MM.1S (cell line): ENCODE data around the gene CFAP90.

Experiments
- DNase-seq: peaks from one replicate; pipeline ENCODE4 v3.0.0-alpha.2; 2015
- H2AFZ ChIP-seq: fragments of 300-600 bp; sonication (generic); 2 replicates; pipeline ENCODE4 v1.6.0; 2016; ENCODE audit warnings: antibody characterized with exemption, low read length
- H3F3A ChIP-seq: fragments of 300-600 bp; sonication (generic); 2 replicates; pipeline ENCODE4 v1.6.1; 2016; ENCODE audit warnings: mild to moderate bottlenecking, antibody characterized with exemption, low read length, moderate library complexity, mixed read lengths; ENCODE audit not compliant: insufficient read depth
- H3K27ac ChIP-seq: fragments of 300-600 bp; sonication (generic); 2 replicates; pipeline ENCODE4 v1.5.1; 2016; ENCODE audit warnings: mild to moderate bottlenecking, low read length
- H3K27me3 ChIP-seq: fragments of 300-600 bp; sonication (generic); replicated peaks from 2 replicates; pipeline ENCODE4 v1.6.0; 2016; ENCODE audit warnings: low read length; ENCODE audit not compliant: insufficient read depth
- H3K36me3 ChIP-seq: fragments of 300-600 bp; sonication (generic); replicated peaks from 2 replicates; pipeline ENCODE4 v1.6.1; 2016; ENCODE audit warnings: mild to moderate bottlenecking, low read length, mixed read lengths; ENCODE audit not compliant: insufficient read depth
- H3K4me1 ChIP-seq: fragments of 300-600 bp; sonication (generic); 2 replicates; pipeline ENCODE4 v1.6.1; 2016; ENCODE audit warnings: low read length, mixed read lengths
- H3K4me2 ChIP-seq: fragments of 300-600 bp; sonication (generic); 2 replicates; pipeline ENCODE4 v1.6.0; 2016; ENCODE audit warnings: low read depth, low read length
- H3K4me3 ChIP-seq: fragments of 300-600 bp; sonication (generic); 2 replicates; pipeline ENCODE4 v1.5.1; 2016; ENCODE audit warnings: low read length, mixed read lengths
- H3K79me2 ChIP-seq: fragments of 300-600 bp; sonication (generic); 2 replicates; pipeline ENCODE4 v1.6.1; 2016; ENCODE audit warnings: mixed run types, low read length, mixed read lengths
- H3K9ac ChIP-seq: fragments of 300-600 bp; sonication (generic); 2 replicates; pipeline ENCODE4 v1.6.1; 2016; ENCODE audit warnings: low read length, mixed read lengths
- H3K9me2 ChIP-seq: fragments of 300-600 bp; sonication (generic); replicated peaks from 2 replicates; pipeline ENCODE4 v1.6.1; 2016; ENCODE audit warnings: mild to moderate bottlenecking, low read length, mixed read lengths; ENCODE audit not compliant: insufficient read depth
- H3K9me3 ChIP-seq: fragments of 300-600 bp; sonication (generic); replicated peaks from 2 replicates; pipeline ENCODE4 v1.6.1; 2016; ENCODE audit warnings: mild to moderate bottlenecking, low read length, mixed read lengths; ENCODE audit not compliant: insufficient read depth
- H4K20me1 ChIP-seq: fragments of 300-600 bp; sonication (generic); 2 replicates; pipeline ENCODE4 v1.6.1; 2016; ENCODE audit warnings: mild to moderate bottlenecking, low read length, moderate library complexity, mixed read lengths; ENCODE audit not compliant: insufficient read depth
- EZH2 ChIP-seq: fragments of 300-600 bp; sonication (generic); optimal IDR thresholded peaks from 2 replicates; pipeline ENCODE3; 2017; ENCODE audit warnings: low read depth, mild to moderate bottlenecking, antibody characterized with exemption, low read length, mixed read lengths
- EZH2phosphoT487 ChIP-seq: fragments of 300-600 bp; sonication (generic); IDR thresholded peaks from 2 replicates; pipeline ENCODE4 v1.6.1; 2018; ENCODE audit warnings: antibody characterized with exemption, low read length
- TF ChIP-seq, protein P1 (sequence below): fragments of 300-600 bp; sonication (generic); IDR thresholded peaks from 2 replicates; pipeline ENCODE4 v1.5.1; 2016; ENCODE audit warnings: antibody characterized with exemption, low read length, mixed read lengths

Gene CFAP90

DNA sequence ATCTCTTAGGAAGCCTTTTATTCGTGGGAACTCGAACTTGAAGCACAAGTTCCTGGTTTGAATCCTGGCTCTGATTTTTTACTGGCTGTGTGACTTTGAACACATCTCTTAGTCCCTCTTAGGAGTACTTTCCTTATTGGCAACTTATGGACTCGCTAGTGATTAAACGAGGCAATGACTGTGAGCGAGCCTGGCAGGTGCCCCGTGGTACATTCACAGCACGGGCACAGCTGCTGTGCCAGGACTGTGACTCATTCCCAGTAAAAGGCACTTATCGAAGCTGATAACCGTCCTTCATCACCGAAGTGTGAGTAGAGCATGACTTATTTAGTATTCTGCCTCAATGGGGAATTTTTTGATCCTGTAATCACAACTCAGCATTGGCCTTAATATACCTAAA, 22.7 kb downstream of the CFAP90 start:
- no peaks in the 10 kb centered on the region for H3K27me3 ChIP-seq
- H3K9me3 ChIP-seq: no peaks in the 10 kb centered on the region
- no peaks in the 10 kb centered on the region for H3K79me2 ChIP-seq
- TF ChIP-seq EZH2 (no peak), EZH2phosphoT487 (no peak)
- TF ChIP-seq, protein P1, sequence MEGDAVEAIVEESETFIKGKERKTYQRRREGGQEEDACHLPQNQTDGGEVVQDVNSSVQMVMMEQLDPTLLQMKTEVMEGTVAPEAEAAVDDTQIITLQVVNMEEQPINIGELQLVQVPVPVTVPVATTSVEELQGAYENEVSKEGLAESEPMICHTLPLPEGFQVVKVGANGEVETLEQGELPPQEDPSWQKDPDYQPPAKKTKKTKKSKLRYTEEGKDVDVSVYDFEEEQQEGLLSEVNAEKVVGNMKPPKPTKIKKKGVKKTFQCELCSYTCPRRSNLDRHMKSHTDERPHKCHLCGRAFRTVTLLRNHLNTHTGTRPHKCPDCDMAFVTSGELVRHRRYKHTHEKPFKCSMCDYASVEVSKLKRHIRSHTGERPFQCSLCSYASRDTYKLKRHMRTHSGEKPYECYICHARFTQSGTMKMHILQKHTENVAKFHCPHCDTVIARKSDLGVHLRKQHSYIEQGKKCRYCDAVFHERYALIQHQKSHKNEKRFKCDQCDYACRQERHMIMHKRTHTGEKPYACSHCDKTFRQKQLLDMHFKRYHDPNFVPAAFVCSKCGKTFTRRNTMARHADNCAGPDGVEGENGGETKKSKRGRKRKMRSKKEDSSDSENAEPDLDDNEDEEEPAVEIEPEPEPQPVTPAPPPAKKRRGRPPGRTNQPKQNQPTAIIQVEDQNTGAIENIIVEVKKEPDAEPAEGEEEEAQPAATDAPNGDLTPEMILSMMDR: no peak
- H4K20me1 ChIP-seq: no peaks in the 10 kb centered on the region
- no peaks in the 10 kb centered on the region for H3F3A ChIP-seq
- no peak overlapping the region for H3K27ac ChIP-seq
- H2AFZ ChIP-seq: no peak overlapping the region
- H3K9ac ChIP-seq: no peak overlapping the region
- H3K9me2 ChIP-seq: no peaks in the 10 kb centered on the region
- DNase-seq: no peak
- H3K4me3 ChIP-seq: no peak overlapping the region
- H3K36me3 ChIP-seq: no peaks in the 10 kb centered on the region
- no peak overlapping the region for H3K4me2 ChIP-seq
- H3K4me1 ChIP-seq: no peaks in the 10 kb centered on the region

DNA sequence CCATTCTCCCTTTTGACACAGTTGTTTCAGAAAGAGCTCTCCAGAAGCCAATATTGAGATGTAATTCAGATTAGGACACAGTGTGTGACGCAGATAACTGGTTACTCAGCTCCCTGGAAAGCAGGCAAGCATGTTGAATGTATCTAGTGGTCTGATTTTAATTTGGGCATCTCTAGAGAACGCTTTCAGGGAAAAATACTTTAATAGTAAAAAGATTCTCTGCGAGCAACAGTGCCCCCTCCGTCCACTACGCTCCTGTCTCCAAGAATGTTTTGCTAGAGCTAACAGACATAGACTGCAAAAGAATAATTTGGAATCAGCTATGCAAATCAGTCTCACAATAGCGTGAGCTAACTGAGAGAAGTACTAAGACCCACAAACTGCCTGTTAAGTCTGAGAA, 23.3 kb downstream of the CFAP90 start:
- no peaks in the 10 kb centered on the region for H3K27me3 ChIP-seq
- no peak for DNase-seq

DNA sequence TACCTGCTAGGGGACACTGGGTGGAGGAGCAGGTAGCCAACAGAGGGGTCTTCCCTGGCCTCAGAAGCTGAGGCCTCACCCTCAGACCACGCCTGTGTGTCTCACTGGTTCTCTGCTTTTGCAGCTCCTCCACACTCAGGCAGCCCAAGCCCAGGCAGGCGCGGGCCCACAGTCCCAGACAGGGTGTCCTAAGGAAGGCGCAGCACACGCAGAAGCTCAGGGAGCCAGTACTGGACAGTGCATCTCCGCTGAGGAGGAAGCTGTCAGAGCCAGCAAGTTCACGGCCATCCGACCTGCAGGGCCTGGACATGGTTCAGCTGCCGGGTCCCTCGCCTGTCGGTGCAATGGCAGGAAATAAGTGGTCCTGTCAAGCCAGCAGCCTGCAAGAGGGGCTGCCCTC, 25.3 kb downstream of the CFAP90 start:
- H3K4me3 ChIP-seq: no peak overlapping the region
- no peak overlapping the region for H3K4me2 ChIP-seq
- no peaks in the 10 kb centered on the region for H3F3A ChIP-seq
- H3K27me3 ChIP-seq: no peaks in the 10 kb centered on the region
- TF ChIP-seq EZH2phosphoT487: no peak
- TF ChIP-seq, protein P1: no peak
- no peak for TF ChIP-seq EZH2
- no peaks in the 10 kb centered on the region for H3K79me2 ChIP-seq
- no peaks in the 10 kb centered on the region for H3K36me3 ChIP-seq
- no peaks in the 10 kb centered on the region for H3K9me2 ChIP-seq
- DNase-seq: no peak
- no peak overlapping the region for H3K9ac ChIP-seq
- no peaks in the 10 kb centered on the region for H4K20me1 ChIP-seq
- H3K4me1 ChIP-seq: no peaks in the 10 kb centered on the region
- H3K9me3 ChIP-seq: no peaks in the 10 kb centered on the region
- no peak overlapping the region for H3K27ac ChIP-seq
- H2AFZ ChIP-seq: no peak overlapping the region

More for the DNA sequence above, 23.3 kb downstream of the CFAP90 start:
- Histone ChIP-seq H3K27ac (no peak overlapping the region), H3K4me3 (no peak overlapping the region), H4K20me1 (no peaks in the 10 kb centered on the region), H3K9me3 (no peaks in the 10 kb centered on the region), H3K4me1 (no peaks in the 10 kb centered on the region), H2AFZ (no peak overlapping the region), H3K79me2 (no peaks in the 10 kb centered on the region), H3F3A (no peaks in the 10 kb centered on the region), H3K9ac (no peak overlapping the region), H3K4me2 (no peak overlapping the region), H3K36me3 (no peaks in the 10 kb centered on the region), H3K9me2 (no peaks in the 10 kb centered on the region)
- TF ChIP-seq, protein P1: no peak

DNA sequence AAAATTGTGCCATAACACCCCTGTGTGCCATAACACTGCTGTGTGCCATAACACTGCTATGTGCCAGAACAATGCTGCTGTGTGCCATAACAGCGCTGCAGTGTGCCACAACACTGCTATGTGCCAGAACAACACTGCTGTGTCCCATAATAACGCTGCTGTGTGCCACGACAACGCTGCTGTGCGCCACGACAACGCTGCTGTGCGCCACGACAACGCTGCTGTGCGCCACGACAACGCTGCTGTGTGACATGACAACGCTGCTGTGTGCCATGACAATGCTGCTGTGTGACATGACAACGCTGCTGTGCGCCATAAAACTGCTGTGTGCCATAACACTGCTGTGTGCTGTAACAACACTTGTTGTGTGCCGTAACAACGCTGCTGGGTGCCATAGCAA, 25.9 kb downstream of the CFAP90 start:
- Histone ChIP-seq H3K27me3 (no peaks in the 10 kb centered on the region), H2AFZ (no peak overlapping the region), H3K9me2 (no peaks in the 10 kb centered on the region), H3K4me1 (no peaks in the 10 kb centered on the region), H3K36me3 (no peaks in the 10 kb centered on the region), H3K27ac (no peak overlapping the region), H3K4me3 (no peak overlapping the region), H3K9me3 (no peaks in the 10 kb centered on the region), H3F3A (no peaks in the 10 kb centered on the region), H3K4me2 (no peak overlapping the region), H3K79me2 (no peaks in the 10 kb centered on the region), H4K20me1 (no peaks in the 10 kb centered on the region), H3K9ac (no peak overlapping the region)
- TF ChIP-seq EZH2 (no peak), EZH2phosphoT487 (no peak)
- TF ChIP-seq, protein P1: no peak
- no peak for DNase-seq
